Measurements from ENCODE around the gene IL10. TPM values are rescaled to one million over a fixed set of nuclear protein-coding genes. Genes with fewer than 3 reads are reported as not detected.
"Not testable (repeated sequence)": the region's sequence is repeated elsewhere in the genome, so short reads cannot be mapped to it uniquely, and the experiment has no call there.

IL10 gene
- total RNA-seq, 4 donors from 2014 or later = 0.34 to 2.3 (median 1.6) TPM

GRCh38 chr1:206768472-206769303 is 3.6 kb downstream of the IL10 start:
- H3K36me3 ChIP-seq = no peaks in the 10 kb centered on the region
- WGBS, 2 donors = 80 to 81% methylated on average over 14 of the region's 14 CpGs
- H3K4me1 ChIP-seq = peaks cover 0 to 6% of the 10 kb centered on the region in 2 donors
- DNase-seq = no peak
- H3K27ac ChIP-seq = no peak overlapping the region
- H3K27me3 ChIP-seq = no peaks in the 10 kb centered on the region
- TF ChIP-seq, protein P1, sequence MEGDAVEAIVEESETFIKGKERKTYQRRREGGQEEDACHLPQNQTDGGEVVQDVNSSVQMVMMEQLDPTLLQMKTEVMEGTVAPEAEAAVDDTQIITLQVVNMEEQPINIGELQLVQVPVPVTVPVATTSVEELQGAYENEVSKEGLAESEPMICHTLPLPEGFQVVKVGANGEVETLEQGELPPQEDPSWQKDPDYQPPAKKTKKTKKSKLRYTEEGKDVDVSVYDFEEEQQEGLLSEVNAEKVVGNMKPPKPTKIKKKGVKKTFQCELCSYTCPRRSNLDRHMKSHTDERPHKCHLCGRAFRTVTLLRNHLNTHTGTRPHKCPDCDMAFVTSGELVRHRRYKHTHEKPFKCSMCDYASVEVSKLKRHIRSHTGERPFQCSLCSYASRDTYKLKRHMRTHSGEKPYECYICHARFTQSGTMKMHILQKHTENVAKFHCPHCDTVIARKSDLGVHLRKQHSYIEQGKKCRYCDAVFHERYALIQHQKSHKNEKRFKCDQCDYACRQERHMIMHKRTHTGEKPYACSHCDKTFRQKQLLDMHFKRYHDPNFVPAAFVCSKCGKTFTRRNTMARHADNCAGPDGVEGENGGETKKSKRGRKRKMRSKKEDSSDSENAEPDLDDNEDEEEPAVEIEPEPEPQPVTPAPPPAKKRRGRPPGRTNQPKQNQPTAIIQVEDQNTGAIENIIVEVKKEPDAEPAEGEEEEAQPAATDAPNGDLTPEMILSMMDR (IDR thresholded peaks at IDR 0.05) = no peak
- TF ChIP-seq POLR2A (IDR thresholded peaks at IDR 0.05) = no peak
- no peaks in the 10 kb centered on the region for H3K9me3 ChIP-seq
- intact Hi-C loops (cut with DNase I) = no loop called here
- no peak overlapping the region for H3K4me3 ChIP-seq (replicated peaks in 1 of 3)

DNA sequence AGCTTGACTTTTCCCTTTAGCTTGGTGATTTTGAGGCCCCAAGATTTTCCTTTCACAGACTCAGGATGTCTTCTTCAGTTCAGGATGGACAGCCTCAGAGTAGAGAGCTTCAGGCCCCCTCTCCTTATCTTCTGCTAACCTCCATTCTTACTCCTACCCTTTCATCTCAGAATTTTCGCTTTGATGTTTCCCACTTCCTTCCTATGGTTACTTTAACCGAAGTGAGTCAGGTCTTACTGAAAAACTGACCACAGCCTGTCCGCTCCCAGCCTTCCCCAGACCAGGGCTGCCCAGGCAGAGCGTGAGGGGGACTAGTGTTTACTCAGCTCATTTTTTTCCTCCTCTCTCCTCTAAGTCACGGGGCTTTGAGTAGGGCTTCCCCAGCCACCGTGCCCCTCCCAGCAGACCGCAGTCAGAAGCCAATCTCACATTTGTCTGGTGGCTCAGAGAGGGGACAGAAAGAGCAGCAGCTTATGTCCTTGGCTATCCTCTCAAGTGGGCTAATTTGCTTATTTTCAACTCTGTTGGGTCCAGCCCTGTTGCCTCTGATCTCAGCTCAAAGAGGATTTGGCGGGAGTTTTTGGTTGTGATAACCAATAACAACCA is 5.9 kb downstream of the IL10 start:
- WGBS, 2 donors = 22 to 30% methylated on average over 8 of the region's 8 CpGs
- no peaks in the 10 kb centered on the region for H3K36me3 ChIP-seq
- peaks cover 0 to 6% of the 10 kb centered on the region in 2 donors for H3K4me1 ChIP-seq
- DNase-seq = peak; percentile 76 to 77
- H3K27ac ChIP-seq = no peak overlapping the region
- no peak overlapping the region for H3K4me3 ChIP-seq (replicated peaks in 1 of 3)
- no peaks in the 10 kb centered on the region for H3K9me3 ChIP-seq
- no peaks in the 10 kb centered on the region for H3K27me3 ChIP-seq
- no peak for TF ChIP-seq POLR2A (IDR thresholded peaks at IDR 0.05)
- TF ChIP-seq, protein P1 (IDR thresholded peaks at IDR 0.05) = no peak
- intact Hi-C loops (cut with DNase I) = no loop called here

GRCh38 chr1:206765771-206766170 is 6.5 kb downstream of the IL10 start:
- 95% methylated on average over 1 of the region's 1 CpG for WGBS, 2 donors
- H3K4me3 ChIP-seq (replicated peaks in 1 of 3) = not testable (repeated sequence)

DNA sequence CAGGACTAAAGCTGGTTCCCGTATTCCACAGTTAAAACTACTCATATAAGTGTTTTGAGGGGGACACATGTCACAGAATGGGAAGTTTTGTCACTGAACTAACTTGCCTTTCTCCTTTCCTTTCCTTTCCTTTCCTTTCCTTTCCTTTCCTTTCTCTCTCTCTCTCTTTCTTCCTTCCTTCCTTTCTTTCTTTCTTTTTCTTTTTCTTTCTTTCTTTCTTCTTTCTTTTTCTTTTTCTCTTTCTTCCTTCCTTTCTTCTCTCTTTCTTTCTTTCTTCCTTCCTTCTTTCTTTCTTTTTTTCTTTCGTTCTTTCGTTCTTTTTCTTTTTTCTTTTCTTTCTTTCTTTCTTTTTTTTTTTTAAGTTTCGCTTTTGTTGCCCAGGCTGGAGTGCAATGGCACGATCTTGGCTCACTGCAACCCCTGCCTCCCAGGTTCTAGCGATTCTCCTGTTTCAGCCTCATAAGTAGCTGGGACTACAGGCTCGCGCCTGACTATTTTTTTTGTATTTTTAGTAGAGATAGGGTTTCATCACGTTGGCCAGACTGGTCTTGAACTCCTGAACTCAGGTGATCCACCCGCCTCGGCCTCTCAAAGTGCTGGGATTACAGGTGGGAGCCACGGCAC is 9.4 kb downstream of the IL10 start:
- H3K4me1 ChIP-seq; intact Hi-C loops (cut with DNase I); H3K27me3 ChIP-seq; H3K27ac ChIP-seq; H3K36me3 ChIP-seq; H3K4me3 ChIP-seq (replicated peaks in 1 of 3); DNase-seq; H3K9me3 ChIP-seq: not testable (repeated sequence)
- WGBS, 2 donors = 90 to 93% methylated on average over 12 of the region's 12 CpGs

More at GRCh38 chr1:206765771-206766170, 6.5 kb downstream of the IL10 start:
- H3K27me3 ChIP-seq; H3K36me3 ChIP-seq; H3K9me3 ChIP-seq; H3K4me1 ChIP-seq; H3K27ac ChIP-seq; intact Hi-C loops (cut with DNase I); DNase-seq: not testable (repeated sequence)

GRCh38 chr1:206761159-206761768 is 11.0 kb downstream of the IL10 start:
- H3K27ac ChIP-seq = no peak overlapping the region
- 84 to 86% methylated on average over 6 of the region's 6 CpGs for WGBS, 2 donors
- H3K4me3 ChIP-seq (replicated peaks in 1 of 3) = no peak overlapping the region
- peaks cover 0 to 2% of the 10 kb centered on the region in 2 donors for H3K4me1 ChIP-seq
- TF ChIP-seq, protein P1 (IDR thresholded peaks at IDR 0.05) = no peak
- TF ChIP-seq POLR2A (IDR thresholded peaks at IDR 0.05) = no peak
- no peaks in the 10 kb centered on the region for H3K36me3 ChIP-seq
- intact Hi-C loops (cut with DNase I) = no loop called here
- H3K27me3 ChIP-seq = no peaks in the 10 kb centered on the region
- DNase-seq = no peak
- H3K9me3 ChIP-seq = no peaks in the 10 kb centered on the region
